GM23338 (cell line): ENCODE measurements around the gene TOM1L1.

Experiments used
- CREB1 ChIP-seq: fragments of 250-450 bp; sonication (Bioruptor Pico); IDR thresholded peaks from 2 replicates; pipeline ENCODE4 v1.5.0; 2020; ENCODE audit warnings: low read depth, mild to moderate bottlenecking, moderate library complexity
- CTCF ChIP-seq, 2 experiments: fragments of 200-600 bp in 1 of 2; sonication (generic) in 1 of 2; conservative IDR thresholded peaks; 2 replicates each; pipeline versions ENCODE4 v1.5.1 to v1.6.1; 2016 to 2017; ENCODE audit warnings: antibody characterized with exemption in 2 of 2, low read depth in 2 of 2, mild to moderate bottlenecking in 2 of 2, moderate library complexity in 1 of 2
- EZH2 ChIP-seq: fragments of 200-600 bp; sonication (generic); IDR thresholded peaks from one replicate; pipeline ENCODE4 v1.8.0; 2017; ENCODE audit warnings: antibody characterized with exemption, mild to moderate bottlenecking, low read depth; ENCODE audit not compliant: unreplicated experiment
- EZH2phosphoT487 ChIP-seq: fragments of 200-600 bp; sonication (generic); IDR thresholded peaks from one replicate; pipeline ENCODE4 v1.8.1; 2018; ENCODE audit warnings: antibody characterized with exemption; ENCODE audit not compliant: unreplicated experiment
- POLR2AphosphoS5 ChIP-seq: IDR thresholded peaks from 2 replicates; pipeline ENCODE4 v1.6.1; 2016; ENCODE audit warnings: antibody characterized with exemption, low read depth
- TF ChIP-seq, protein P1 (sequence below): IDR thresholded peaks from one replicate; pipeline ENCODE4 v1.6.1; 2018; ENCODE audit warnings: antibody characterized with exemption; ENCODE audit not compliant: unreplicated experiment

DNA sequence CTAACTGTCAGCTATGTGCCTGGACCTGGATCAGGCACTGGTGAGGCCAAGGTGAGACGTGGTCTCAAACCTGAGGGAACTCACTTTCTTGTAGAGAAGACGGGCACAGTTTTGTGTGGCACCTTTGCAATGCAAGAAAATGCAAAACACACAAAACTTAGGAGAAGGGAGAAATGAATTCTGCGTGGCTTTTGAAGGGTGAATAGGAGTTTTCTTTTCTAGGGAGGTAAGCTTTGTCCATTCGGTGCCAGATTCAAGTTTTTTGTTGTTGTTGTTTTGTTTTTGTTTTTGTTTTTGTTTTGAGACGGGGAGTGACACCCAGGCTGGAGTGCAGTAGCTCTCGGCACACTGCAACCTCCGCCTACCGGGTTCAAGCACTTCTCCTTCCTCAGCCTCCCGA is 1.4 kb downstream of the TOM1L1 start:
- no peak for TF ChIP-seq CTCF (conservative IDR thresholded peaks at IDR 0.05; ENCODE audit: low read depth in 2 of 2)
- no peak for TF ChIP-seq CREB1 (CRISPR knock-in tag)
- no peak for TF ChIP-seq EZH2
- no peak for TF ChIP-seq EZH2phosphoT487
- TF ChIP-seq POLR2AphosphoS5: no peak
- TF ChIP-seq, protein P1, sequence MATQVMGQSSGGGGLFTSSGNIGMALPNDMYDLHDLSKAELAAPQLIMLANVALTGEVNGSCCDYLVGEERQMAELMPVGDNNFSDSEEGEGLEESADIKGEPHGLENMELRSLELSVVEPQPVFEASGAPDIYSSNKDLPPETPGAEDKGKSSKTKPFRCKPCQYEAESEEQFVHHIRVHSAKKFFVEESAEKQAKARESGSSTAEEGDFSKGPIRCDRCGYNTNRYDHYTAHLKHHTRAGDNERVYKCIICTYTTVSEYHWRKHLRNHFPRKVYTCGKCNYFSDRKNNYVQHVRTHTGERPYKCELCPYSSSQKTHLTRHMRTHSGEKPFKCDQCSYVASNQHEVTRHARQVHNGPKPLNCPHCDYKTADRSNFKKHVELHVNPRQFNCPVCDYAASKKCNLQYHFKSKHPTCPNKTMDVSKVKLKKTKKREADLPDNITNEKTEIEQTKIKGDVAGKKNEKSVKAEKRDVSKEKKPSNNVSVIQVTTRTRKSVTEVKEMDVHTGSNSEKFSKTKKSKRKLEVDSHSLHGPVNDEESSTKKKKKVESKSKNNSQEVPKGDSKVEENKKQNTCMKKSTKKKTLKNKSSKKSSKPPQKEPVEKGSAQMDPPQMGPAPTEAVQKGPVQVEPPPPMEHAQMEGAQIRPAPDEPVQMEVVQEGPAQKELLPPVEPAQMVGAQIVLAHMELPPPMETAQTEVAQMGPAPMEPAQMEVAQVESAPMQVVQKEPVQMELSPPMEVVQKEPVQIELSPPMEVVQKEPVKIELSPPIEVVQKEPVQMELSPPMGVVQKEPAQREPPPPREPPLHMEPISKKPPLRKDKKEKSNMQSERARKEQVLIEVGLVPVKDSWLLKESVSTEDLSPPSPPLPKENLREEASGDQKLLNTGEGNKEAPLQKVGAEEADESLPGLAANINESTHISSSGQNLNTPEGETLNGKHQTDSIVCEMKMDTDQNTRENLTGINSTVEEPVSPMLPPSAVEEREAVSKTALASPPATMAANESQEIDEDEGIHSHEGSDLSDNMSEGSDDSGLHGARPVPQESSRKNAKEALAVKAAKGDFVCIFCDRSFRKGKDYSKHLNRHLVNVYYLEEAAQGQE: no peak
